NCI-H187 treated with DMSO at 0.1 percent for 48 hours (cell line): Measurements from ENCODE around the gene HIPK2.
"Not testable (repeated sequence)": the region's sequence is repeated elsewhere in the genome, so short reads cannot be mapped to it uniquely, and the experiment has no call there.

Experiments used
- DNase-seq: peaks from one replicate; lab custom pipeline; 2025; lab: John Stamatoyannopoulos, UW

The HIPK2 gene

GRCh38 chr7:139623518-139623917 lies 154.3 kb downstream of the HIPK2 start:
- no peak for DNase-seq

DNA sequence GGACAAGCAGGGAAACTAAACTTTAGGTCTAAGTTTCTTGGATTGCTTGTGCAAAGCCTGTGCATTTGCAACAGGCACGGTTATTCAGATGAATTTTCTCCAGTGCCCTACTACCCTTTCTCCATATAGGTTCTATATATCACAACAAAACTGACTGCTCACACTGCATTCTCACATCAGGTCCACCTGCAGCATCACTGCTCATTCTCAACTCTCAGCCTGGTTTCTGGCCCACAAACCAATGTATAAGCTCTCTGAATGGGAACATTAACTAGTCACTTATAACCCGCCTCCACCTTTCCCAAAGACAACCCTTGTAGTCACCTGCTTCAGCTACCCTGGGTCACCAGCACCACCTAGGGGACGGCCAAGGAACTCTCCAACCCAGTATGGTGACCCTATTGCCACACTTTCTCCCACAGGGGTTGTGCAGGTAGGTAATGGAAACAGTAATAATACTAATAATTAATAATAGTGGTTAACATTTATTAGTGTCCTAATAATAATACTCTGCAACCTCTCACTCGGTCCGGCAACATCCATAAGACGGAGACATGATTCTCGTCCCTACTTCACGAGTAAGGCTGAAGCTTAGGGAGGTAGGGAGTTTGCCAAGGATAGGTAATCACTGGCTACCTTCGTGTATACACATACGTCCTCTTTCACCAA lies 157.0 kb downstream of the HIPK2 start:
- peak; percentile 40 for DNase-seq

- no peak for DNase-seq
These were observed 158.5 kb downstream of the HIPK2 start for GRCh38 chr7:139619367-139619657.

GRCh38 chr7:139618482-139619366 lies 159.1 kb downstream of the HIPK2 start:
- no peak for DNase-seq

GRCh38 chr7:139617074-139617473 lies 160.7 kb downstream of the HIPK2 start:
- no peak for DNase-seq

GRCh38 chr7:139614886-139615285 lies 162.9 kb downstream of the HIPK2 start:
- no peak for DNase-seq

- DNase-seq = peak; percentile 91
These were observed 163.8 kb downstream of the HIPK2 start for GRCh38 chr7:139613971-139614411.

DNA sequence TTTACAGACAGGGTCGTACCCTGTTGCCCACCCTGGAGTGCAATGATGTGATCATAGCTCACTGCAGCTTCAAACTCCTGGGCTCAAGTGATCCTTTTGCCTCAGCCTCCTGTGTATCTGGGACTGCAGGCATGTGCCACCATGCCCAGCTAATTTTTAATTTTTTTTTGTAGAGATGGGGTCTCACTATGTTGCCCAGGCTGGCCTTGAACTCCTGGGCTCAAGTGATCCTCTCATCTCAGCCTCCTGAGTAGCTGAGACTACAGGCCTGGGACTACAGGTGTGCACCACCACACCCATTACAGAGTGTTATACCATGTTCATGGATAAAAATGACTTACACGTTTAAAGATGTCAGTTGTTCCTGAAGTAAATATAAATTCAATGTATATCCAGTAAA lies 166.2 kb downstream of the HIPK2 start:
- DNase-seq = not testable (repeated sequence)

GRCh38 chr7:139610595-139610994 lies 167.2 kb downstream of the HIPK2 start:
- DNase-seq = no peak

- DNase-seq = no peak
These were observed 173.9 kb downstream of the HIPK2 start for GRCh38 chr7:139603896-139604295.

DNA sequence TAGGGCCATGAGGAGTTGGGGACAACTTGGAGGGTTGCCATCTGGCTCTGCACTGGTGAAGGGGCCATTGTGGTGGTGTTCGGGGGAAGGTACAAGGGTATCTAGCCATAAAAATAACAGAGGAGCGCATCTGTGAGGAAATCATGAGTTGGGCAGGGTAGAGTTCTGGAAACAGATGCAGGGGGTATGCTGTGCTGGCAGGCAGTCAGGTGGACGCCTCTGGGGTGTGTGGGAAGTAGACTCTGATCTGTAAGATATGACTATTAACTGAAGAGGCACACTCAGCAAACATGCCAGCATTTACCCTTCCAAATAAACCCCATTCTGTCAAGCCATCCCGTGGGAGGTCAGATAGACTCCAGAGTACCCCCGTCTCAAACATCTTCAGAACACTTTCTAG lies 174.5 kb downstream of the HIPK2 start:
- DNase-seq = no peak

DNA sequence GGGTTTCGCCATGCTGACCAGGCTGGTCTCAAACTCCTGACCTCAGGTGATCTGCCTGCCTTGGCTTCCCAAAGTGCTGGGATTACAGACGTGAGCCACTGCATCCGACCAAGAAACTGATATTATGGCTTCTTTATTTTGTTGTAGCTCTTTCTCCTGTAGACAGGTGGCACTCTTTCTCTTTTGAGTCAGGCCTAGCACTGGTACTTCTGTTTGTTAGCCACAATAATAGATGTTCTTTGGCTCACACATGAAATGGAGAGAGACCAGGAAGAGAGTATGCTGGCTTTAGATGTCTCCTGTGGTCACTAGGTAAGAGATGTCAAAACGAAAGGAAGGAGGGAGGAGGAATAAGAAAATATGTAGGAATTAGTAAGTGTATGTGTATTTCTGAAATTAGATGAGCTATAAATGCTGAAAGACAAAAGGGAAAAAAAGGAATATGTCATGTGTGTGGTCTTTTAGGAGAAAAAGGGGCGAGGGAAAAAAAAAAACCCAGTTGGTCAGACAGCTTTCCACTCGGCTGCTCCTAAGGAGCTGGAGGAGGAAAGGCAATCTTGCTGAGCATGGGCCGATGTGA lies 175.6 kb downstream of the HIPK2 start:
- DNase-seq = no peak

DNA sequence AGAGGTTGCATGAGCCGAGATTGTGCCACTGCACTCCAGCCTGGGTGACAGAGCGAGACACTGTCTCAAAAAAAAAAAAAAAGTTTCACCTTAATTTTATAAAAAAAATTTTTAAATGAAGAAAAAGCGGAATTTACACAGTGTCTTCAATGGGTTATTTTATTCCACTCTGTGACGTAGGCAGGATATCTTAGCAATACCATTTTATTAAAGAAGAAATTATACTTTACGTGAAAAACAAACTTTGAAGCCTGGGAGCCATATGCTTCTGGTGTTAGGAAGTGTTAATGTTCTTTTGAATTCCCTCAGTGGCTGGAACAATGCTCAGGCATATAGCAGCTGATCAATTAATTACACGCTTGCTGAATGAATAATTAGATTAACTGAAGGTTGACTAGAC lies 176.6 kb downstream of the HIPK2 start:
- DNase-seq = no peak

GRCh38 chr7:139600306-139600705 lies 177.5 kb downstream of the HIPK2 start:
- DNase-seq = no peak

DNA sequence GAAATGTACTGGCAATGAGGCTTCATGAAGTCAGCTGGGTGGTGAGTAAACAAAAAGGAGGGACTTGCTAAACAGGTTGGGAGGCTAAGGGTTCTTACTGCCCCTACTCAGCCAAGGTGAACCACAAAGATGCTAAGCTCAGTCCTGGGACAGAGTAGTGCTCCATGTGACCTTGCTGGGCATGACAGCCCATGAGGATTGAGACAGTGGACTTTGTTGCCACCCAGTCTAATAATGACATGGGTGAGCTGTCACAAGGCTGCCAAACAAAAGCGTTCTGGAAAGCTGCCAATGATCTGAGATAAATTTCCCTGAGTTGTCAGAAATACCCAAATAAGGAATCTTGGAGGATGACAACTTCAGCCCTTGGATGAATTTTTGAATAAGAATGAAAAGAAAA lies 179.2 kb downstream of the HIPK2 start:
- no peak for DNase-seq

GRCh38 chr7:139597028-139597427 lies 180.8 kb downstream of the HIPK2 start:
- no peak for DNase-seq

- DNase-seq = no peak
These were observed 181.2 kb downstream of the HIPK2 start for GRCh38 chr7:139596626-139597025.

GRCh38 chr7:139595806-139596205 lies 182.0 kb downstream of the HIPK2 start:
- no peak for DNase-seq

- DNase-seq = no peak
These were observed 182.8 kb downstream of the HIPK2 start for GRCh38 chr7:139594911-139595476.

DNA sequence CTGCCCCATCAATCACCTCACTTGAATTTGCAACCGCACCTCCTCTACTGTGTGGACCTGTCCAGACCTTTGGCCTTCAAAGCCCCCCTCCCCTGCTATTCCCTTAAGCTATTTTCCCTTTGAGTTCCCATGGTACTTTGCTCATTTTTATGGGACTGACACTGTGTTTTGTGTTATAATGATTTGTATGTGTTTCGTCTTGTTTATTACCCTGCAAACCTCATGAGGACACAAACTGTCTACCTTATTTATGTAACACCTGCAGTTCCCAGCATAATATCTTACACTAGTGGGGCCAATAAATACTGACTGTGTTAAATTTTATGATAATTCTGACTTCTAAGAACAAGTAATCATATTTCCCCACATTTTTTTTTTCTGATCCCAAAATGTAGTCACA lies 183.7 kb downstream of the HIPK2 start:
- DNase-seq = no peak

GRCh38 chr7:139592801-139593461 lies 184.9 kb downstream of the HIPK2 start:
- DNase-seq = no peak

DNA sequence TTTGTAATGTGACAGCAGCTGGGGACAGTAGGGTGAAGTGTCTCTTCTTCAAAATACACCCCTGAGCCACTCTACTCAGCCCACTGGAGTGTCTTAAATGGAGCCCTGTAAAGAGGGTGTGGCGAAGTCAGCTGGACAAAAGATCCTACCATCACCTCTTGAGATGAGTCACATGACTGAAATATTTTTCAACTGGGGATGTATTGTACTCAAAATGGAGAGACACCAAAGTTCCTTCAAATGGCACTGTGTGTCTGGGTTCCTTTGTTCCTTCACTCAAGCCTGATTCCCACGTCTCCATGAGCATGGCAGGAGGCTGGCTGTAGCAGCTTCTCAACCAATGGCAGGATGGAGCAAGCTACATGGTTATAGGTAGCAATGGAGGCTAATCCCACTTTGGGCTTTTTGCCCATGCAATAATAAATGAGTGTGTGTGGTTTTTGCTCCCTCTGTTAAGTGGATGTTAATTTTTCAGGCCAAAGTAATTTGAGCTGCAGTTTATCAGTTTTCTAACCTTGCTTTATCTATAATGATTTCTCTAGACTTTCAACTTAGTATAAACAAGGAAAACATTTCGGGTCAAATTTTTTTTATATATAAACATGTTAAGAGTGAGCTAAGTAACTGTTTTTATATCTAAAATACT lies 186.1 kb downstream of the HIPK2 start:
- DNase-seq = peak; percentile 79
